HepG2 (cell line): ENCODE data around the gene CSMD2. TPM values are rescaled to one million over a fixed set of nuclear protein-coding genes. Genes with fewer than 3 reads are reported as not detected.

ENCODE experiments used
- ATAC-seq: fragments of 200-7000 bp; cut with Tn5 transposase; 3 replicates; pipeline ENCODE4 v1.9.1; 2020; ENCODE audit warnings: mild to moderate bottlenecking, moderate library complexity
- BruUV-seq: library from RNA; stranded (reverse); fragments of 400-500 nt; replicated peaks from 2 replicates; lab custom pipeline; 2021; lab: Mats Ljungman, UMichigan
- CTCF ChIA-PET: fragments of 300-600 bp; formaldehyde crosslinking; extraction: SDS; loops from one replicate; lab custom pipeline; 2021; ENCODE audit warnings: low total read pairs, inconsistent platforms, low intra/inter-chr PET ratio; lab: Yijun Ruan, JAX
- POLR2A ChIA-PET: fragments of 350-600 bp; sonication (Branson Sonifier 250); formaldehyde crosslinking; loops from one replicate; lab custom pipeline; 2020; ENCODE audit warnings: antibody characterized with exemption, inconsistent platforms; lab: Yijun Ruan, JAX
- DNase-seq: peaks from one replicate; pipeline ENCODE4 v3.0.0-alpha.2; 2015; ENCODE audit warnings: low spot score
- FAIRE-seq: peaks from 3 replicates; lab custom pipeline; 2011; peaks lifted over from hg19 to GRCh38; lab: Jason Lieb, UNC
- H2AFZ ChIP-seq: one replicate; pipeline ENCODE4 v1.6.1; 2011; ENCODE audit warnings: low read length, inconsistent platforms
- H3K27ac ChIP-seq: fragments of 300-600 bp; 3 replicates; pipeline ENCODE4 v1.8.0; 2011; ENCODE audit warnings: mixed run types, mild to moderate bottlenecking, mixed read lengths, low read length, inconsistent platforms; ENCODE audit not compliant: insufficient read depth; ENCODE audit errors: extremely low read length
- H3K27me3 ChIP-seq, 2 experiments: fragments of 200-600 bp in 1 of 2; 2 replicates in 1 of 2; 3 replicates in 1 of 2; pipeline versions ENCODE4 v1.6.0 to v1.8.0; 2011; ENCODE audit warnings: low read length in 2 of 2, mild to moderate bottlenecking in 2 of 2, moderate library complexity in 2 of 2, inconsistent platforms in 1 of 2; ENCODE audit not compliant: insufficient read depth in 2 of 2, control insufficient read depth in 1 of 2
- H3K36me3 ChIP-seq, 2 experiments: fragments of 200-600 bp in 1 of 2; replicated peaks in 1 of 2; 2 replicates in 1 of 2; 3 replicates in 1 of 2; pipeline versions ENCODE4 v1.5.1 to v1.8.0; 2011; ENCODE audit warnings: low read length in 2 of 2, inconsistent platforms in 1 of 2; ENCODE audit not compliant: insufficient read depth in 2 of 2, control insufficient read depth in 1 of 2
- H3K4me1 ChIP-seq: 2 replicates; pipeline ENCODE4 v1.5.1; 2012; ENCODE audit warnings: low read length, inconsistent platforms; ENCODE audit not compliant: insufficient read depth
- H3K4me2 ChIP-seq: 2 replicates; pipeline ENCODE4 v1.6.0; 2011; ENCODE audit warnings: low read depth, low read length, inconsistent platforms
- H3K4me3 ChIP-seq, 3 experiments: fragments of 200-600 bp in 1 of 3; sonication (generic), shearing (Covaris generic) in 1 of 3; replicated peaks in 1 of 3; 2 replicates each; pipeline ENCODE4 v1.5.1; 2011 to 2016; ENCODE audit warnings: low read length in 3 of 3, inconsistent platforms in 2 of 3, low read depth in 2 of 3, mild to moderate bottlenecking in 2 of 3, control low read depth in 1 of 3, mixed read lengths in 1 of 3; ENCODE audit not compliant: insufficient read depth in 1 of 3
- H3K79me2 ChIP-seq: one replicate; pipeline ENCODE4 v1.6.1; 2011; ENCODE audit warnings: low read length, inconsistent platforms; ENCODE audit not compliant: insufficient read depth
- H3K9ac ChIP-seq: 2 replicates; pipeline ENCODE4 v1.6.0; 2011; ENCODE audit warnings: mild to moderate bottlenecking, low read depth, low read length, inconsistent platforms; ENCODE audit not compliant: insufficient read depth
- H3K9me3 ChIP-seq: 2 replicates; pipeline ENCODE4 v1.5.1; 2012; ENCODE audit warnings: mild to moderate bottlenecking, low read length
- H4K20me1 ChIP-seq: 2 replicates; pipeline ENCODE4 v1.6.0; 2011; ENCODE audit warnings: inconsistent platforms, mild to moderate bottlenecking, low read length, moderate library complexity; ENCODE audit not compliant: insufficient read depth
- BCL6 ChIP-seq: IDR thresholded peaks from 2 replicates; pipeline ENCODE4 v1.6.1; 2016; ENCODE audit warnings: missing genetic modification reagents, missing compliant biosample characterization
- KLF15 ChIP-seq: sonication (generic); formaldehyde crosslinking; IDR thresholded peaks from 2 replicates; pipeline ENCODE4 v1.8.1; 2023; ENCODE audit warnings: borderline replicate concordance, mild to moderate bottlenecking, inconsistent platforms, missing genetic modification reagents, mixed read lengths
- MAFK ChIP-seq, 2 experiments: IDR thresholded peaks in 1 of 2; conservative IDR thresholded peaks in 1 of 2; 2 replicates each; pipeline ENCODE4 v1.6.1; 2011; ENCODE audit warnings: improper control_type of control experiment in 2 of 2, low read length in 2 of 2
- MAX ChIP-seq: IDR thresholded peaks from 2 replicates; pipeline ENCODE4 v1.6.1; 2012; ENCODE audit warnings: inconsistent platforms
- NFKBIZ ChIP-seq: IDR thresholded peaks from 2 replicates; pipeline ENCODE4 v1.6.1; 2018; ENCODE audit warnings: missing genetic modification reagents, missing compliant biosample characterization
- PAF1 ChIP-seq: IDR thresholded peaks from 2 replicates; pipeline ENCODE4 v1.6.1; 2016; ENCODE audit warnings: missing genetic modification reagents, missing compliant biosample characterization
- REL ChIP-seq: sonication (generic); formaldehyde crosslinking; conservative IDR thresholded peaks from 2 replicates; pipeline ENCODE4 v1.8.0; 2022; ENCODE audit warnings: mild to moderate bottlenecking, missing genetic modification reagents, moderate library complexity
- SCMH1 ChIP-seq: sonication (generic); formaldehyde crosslinking; IDR thresholded peaks from 2 replicates; pipeline ENCODE4 v1.9.0; 2021; ENCODE audit warnings: missing genetic modification reagents, mild to moderate bottlenecking, borderline replicate concordance
- SRSF4 ChIP-seq: fragments of 200-400 bp; formaldehyde crosslinking; IDR thresholded peaks from one replicate; pipeline ENCODE4 v1.6.1; 2018; ENCODE audit warnings: mild to moderate bottlenecking, low read depth, low read length, moderate library complexity; ENCODE audit not compliant: poor library complexity, severe bottlenecking
- UBTF ChIP-seq: sonication (generic); formaldehyde crosslinking; IDR thresholded peaks from 2 replicates; pipeline ENCODE4 v1.4.0; 2020; ENCODE audit warnings: mild to moderate bottlenecking, missing genetic modification reagents
- ZBTB10 ChIP-seq: sonication (generic); formaldehyde crosslinking; IDR thresholded peaks from 2 replicates; pipeline ENCODE4 v1.4.0; 2020; ENCODE audit warnings: missing genetic modification reagents, borderline replicate concordance
- ZFP36 ChIP-seq: fragments of 150-350 bp; IDR thresholded peaks from 2 replicates; pipeline ENCODE4 v1.6.1; 2018; ENCODE audit warnings: borderline replicate concordance, low read length, low read depth; ENCODE audit not compliant: partially characterized antibody
- ZNF136 ChIP-seq: sonication (generic); formaldehyde crosslinking; IDR thresholded peaks from 2 replicates; pipeline ENCODE4 v1.8.1; 2022; ENCODE audit warnings: low read depth, mild to moderate bottlenecking, moderate library complexity, missing genetic modification reagents
- ZNF263 ChIP-seq: sonication (generic); formaldehyde crosslinking; IDR thresholded peaks from 2 replicates; pipeline ENCODE4 v1.4.0; 2020; ENCODE audit warnings: missing genetic modification reagents
- ZNF572 ChIP-seq: sonication (generic); formaldehyde crosslinking; IDR thresholded peaks from 2 replicates; pipeline ENCODE4 v1.5.1; 2020; ENCODE audit warnings: mild to moderate bottlenecking, missing genetic modification reagents
- ZNF879 ChIP-seq: sonication (generic); formaldehyde crosslinking; IDR thresholded peaks from 2 replicates; pipeline ENCODE4 v1.8.1; 2023; ENCODE audit warnings: missing genetic modification reagents
- WGBS: methylation state at CpG from one replicate; pipeline ENCODE4 v1.1.6; 2017; ENCODE audit warnings: low lambda C conversion rate; 5-methylcytosine and 5-hydroxymethylcytosine counted together
- in situ Hi-C: cut with HindIII; loops from 2 replicates; pipeline ENCODE4 v1.10.0; 2017; ENCODE audit warnings: low pct_unique_long_range_greater_than_20kb; ENCODE audit not compliant: extremely low pct_ligation_motif_present
- intact Hi-C: fragments of 100-400 bp; cut with micrococcal nuclease; formaldehyde crosslinking; loops from one replicate; pipeline ENCODE4 v1.10.0; 2022; ENCODE audit not compliant: unreplicated experiment
- polyA plus RNA-seq, 8 experiments: library from polyadenylated mRNA; depleted of rRNA in 3 of 8; stranded (reverse) in 7 of 8; unstranded in 1 of 8; fragments of >200 nt; fragmentation: Illumina TruSeq in 4 of 8; extraction: Trizol in 4 of 8; gene quantifications; 2 replicates each; pipeline versions ENCODE4 v1.2.1 to v1.2.3, GENCODE V29; 2011 to 2016; ENCODE audit warnings: low read depth in 4 of 8, missing spikeins in 1 of 8, mixed read lengths in 1 of 8; ENCODE audit not compliant: insufficient read depth in 1 of 8
- total RNA-seq, 5 experiments: library from RNA; depleted of rRNA; stranded (reverse); fragments of >200 nt; fragmentation: Illumina TruSeq; extraction: Trizol; gene quantifications; 2 replicates each; pipeline ENCODE4 v1.2.3, GENCODE V29; 2016; ENCODE audit warnings: low read depth in 1 of 5

The CSMD2 gene
- total and polyA plus RNA-seq, 2 of the 13 experiments (the other 11 are each of a cell fraction or from before 2014, with no cell fraction given), result not detected

- no peak for TF ChIP-seq ZNF879 (CRISPR knock-in tag)
- TF ChIP-seq SRSF4, result no peak
- TF ChIP-seq ZBTB10 (CRISPR knock-in tag), result no peak
- TF ChIP-seq ZFP36, result no peak
Measured at GRCh38 chr1:33692206-33693188, 472.5 kb downstream of the CSMD2 start (continued).

GRCh38 chr1:33687000-33687399, 478.0 kb downstream of the CSMD2 start:
- no peak overlapping the region for H3K4me2 ChIP-seq
- H3K9ac ChIP-seq, result no peak overlapping the region
- FAIRE-seq (no peak), DNase-seq (no peak), ATAC-seq (no peak)
- no peaks in the 10 kb centered on the region for H3K9me3 ChIP-seq
- in situ Hi-C loops, result no loop called here
- H3K27ac ChIP-seq, result no peak overlapping the region
- no peaks in the 10 kb centered on the region for H3K79me2 ChIP-seq
- H3K4me1 ChIP-seq, result no peaks in the 10 kb centered on the region
- ChIA-PET CTCF (no interaction called here), POLR2A (no interaction called here)
- 0% methylated on average over 1 of the region's 1 CpG for WGBS
- H3K27me3 ChIP-seq, result peaks cover 1 to 6% of the 10 kb centered on the region in 2 experiments; a peak in 2 of 5 replicates
- no peaks in the 10 kb centered on the region for H4K20me1 ChIP-seq
- no peak overlapping the region for H2AFZ ChIP-seq
- H3K4me3 ChIP-seq, result no peak overlapping the region
- intact Hi-C loops, result no loop called here
- BruUV-seq, result no TSS peak
- no peaks in the 10 kb centered on the region for H3K36me3 ChIP-seq
- TF ChIP-seq UBTF (CRISPR knock-in tag) (no peak), ZNF263 (CRISPR knock-in tag) (no peak), KLF15 (no peak), ZNF136 (CRISPR knock-in tag) (no peak), SCMH1 (CRISPR knock-in tag) (no peak), REL (no peak), MAX (no peak), PAF1 (CRISPR knock-in tag) (no peak), MAFK (conservative IDR thresholded peaks at IDR 0.05 in 1 of 2, IDR thresholded peaks at IDR 0.05 in 1 of 2; ENCODE audit: low read length in 2 of 2) (no peak), BCL6 (CRISPR knock-in tag) (no peak), NFKBIZ (CRISPR knock-in tag) (no peak), ZNF572 (CRISPR knock-in tag) (no peak)
